ENCODE data around the gene RUFY4.

The RUFY4 gene

DNA sequence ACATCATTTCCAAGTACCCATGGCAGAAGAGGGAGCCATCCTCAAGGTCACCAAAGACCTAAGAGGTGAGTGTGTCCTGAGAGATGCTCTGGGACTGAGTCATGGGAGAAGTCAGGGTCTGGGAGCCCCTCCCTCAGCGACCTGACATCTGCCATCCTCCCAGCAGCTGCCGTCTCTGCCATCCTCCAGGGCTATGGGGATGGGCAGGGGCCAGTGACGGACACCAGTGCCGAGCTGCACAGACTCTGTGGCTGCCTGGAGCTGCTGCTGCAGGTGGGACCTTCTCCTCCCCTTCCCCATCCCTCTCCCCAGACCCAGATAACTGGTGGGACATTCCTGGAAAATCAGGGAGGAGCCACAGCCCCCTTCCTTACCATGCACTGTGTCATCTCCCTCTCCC is 1.5 kb downstream of the RUFY4 start:
- Histone ChIP-seq H3K4me1 (ENCODE audit: control extremely low read depth in 1 of 4, control insufficient read depth in 4 of 4, insufficient read depth in 4 of 4, low read length in 3 of 4) (peaks cover 4 to 23% (median 23%) of the 10 kb centered on the region in 4 experiments), H3K27ac (ENCODE audit: insufficient read depth in 1 of 2, low read depth in 1 of 2, low read length in 2 of 2, poor library complexity in 1 of 2, severe bottlenecking in 2 of 2) (no peak overlapping the region), H3K4me3 (ENCODE audit: control insufficient read depth in 1 of 7, extremely low read depth in 1 of 7, insufficient read depth in 4 of 7, low read depth in 2 of 7, low read length in 6 of 7) (no peak overlapping the region), H3K36me3 (ENCODE audit: control insufficient read depth in 4 of 4, insufficient read depth in 4 of 4, low read length in 3 of 4) (no peaks in the 10 kb centered on the region), H3K9me3 (ENCODE audit: control extremely low read depth in 1 of 5, control insufficient read depth in 4 of 5, insufficient read depth in 2 of 5, low read depth in 1 of 5, low read length in 4 of 5) (no peaks in the 10 kb centered on the region), H3K27me3 (replicated peaks in 2 of 5; ENCODE audit: control insufficient read depth in 4 of 5, insufficient read depth in 5 of 5, low read length in 4 of 5) (peaks cover 0 to 3% (median 0%) of the 10 kb centered on the region in 5 experiments)
- POLR2A ChIA-PET, result interaction anchor here (0.7 kb wide), 1 partner anchor 24 kb away, joined by 3 read pairs; no protein-coding TSS in a partner anchor
- 98% methylated on average over 4 of the region's 4 CpGs for WGBS (ENCODE audit: insufficient coverage)
- CTCF ChIA-PET, result interaction anchor here (0.7 to 7.8 kb wide), 8 partner anchors 12 to 289 kb away, joined by 3 to 77 read pairs (median 4); no protein-coding TSS in a partner anchor
- no peak for DNase-seq

- H3K9me3 ChIP-seq (ENCODE audit: control extremely low read depth in 1 of 5, control insufficient read depth in 4 of 5, insufficient read depth in 2 of 5, low read depth in 1 of 5, low read length in 4 of 5), result no peaks in the 10 kb centered on the region
- CTCF ChIA-PET, result interaction anchor here (0.7 to 7.8 kb wide), 8 partner anchors 11 to 289 kb away, joined by 3 to 77 read pairs (median 4); no protein-coding TSS in a partner anchor
- no peak overlapping the region for H3K27ac ChIP-seq (ENCODE audit: insufficient read depth in 1 of 2, low read depth in 1 of 2, low read length in 2 of 2, poor library complexity in 1 of 2, severe bottlenecking in 2 of 2)
- POLR2A ChIA-PET, result interaction anchor here (0.6 to 0.7 kb wide), 2 partner anchors 25 to 349 kb away, joined by 3 read pairs; no protein-coding TSS in a partner anchor
- H3K4me1 ChIP-seq (ENCODE audit: control extremely low read depth in 1 of 4, control insufficient read depth in 4 of 4, insufficient read depth in 4 of 4, low read length in 3 of 4), result peaks cover 4 to 22% (median 21%) of the 10 kb centered on the region in 4 experiments
- H3K27me3 ChIP-seq (replicated peaks in 2 of 5; ENCODE audit: control insufficient read depth in 4 of 5, insufficient read depth in 5 of 5, low read length in 4 of 5), result peaks cover 0 to 3% (median 0%) of the 10 kb centered on the region in 5 experiments
- DNase-seq, result no peak
- no peak overlapping the region for H3K4me3 ChIP-seq (ENCODE audit: control insufficient read depth in 1 of 7, extremely low read depth in 1 of 7, insufficient read depth in 4 of 7, low read depth in 2 of 7, low read length in 6 of 7)
- no peaks in the 10 kb centered on the region for H3K36me3 ChIP-seq (ENCODE audit: control insufficient read depth in 4 of 4, insufficient read depth in 4 of 4, low read length in 3 of 4)
- WGBS (ENCODE audit: insufficient coverage), result 93% methylated on average over 13 of the region's 13 CpGs
These were observed 2.3 kb downstream of the RUFY4 start for GRCh38 chr2:218071218-218071937.

GRCh38 chr2:218072002-218072401 is 2.9 kb downstream of the RUFY4 start:
- peaks cover 0 to 3% (median 0%) of the 10 kb centered on the region in 5 experiments for H3K27me3 ChIP-seq (replicated peaks in 2 of 5; ENCODE audit: control insufficient read depth in 4 of 5, insufficient read depth in 5 of 5, low read length in 4 of 5)

DNA sequence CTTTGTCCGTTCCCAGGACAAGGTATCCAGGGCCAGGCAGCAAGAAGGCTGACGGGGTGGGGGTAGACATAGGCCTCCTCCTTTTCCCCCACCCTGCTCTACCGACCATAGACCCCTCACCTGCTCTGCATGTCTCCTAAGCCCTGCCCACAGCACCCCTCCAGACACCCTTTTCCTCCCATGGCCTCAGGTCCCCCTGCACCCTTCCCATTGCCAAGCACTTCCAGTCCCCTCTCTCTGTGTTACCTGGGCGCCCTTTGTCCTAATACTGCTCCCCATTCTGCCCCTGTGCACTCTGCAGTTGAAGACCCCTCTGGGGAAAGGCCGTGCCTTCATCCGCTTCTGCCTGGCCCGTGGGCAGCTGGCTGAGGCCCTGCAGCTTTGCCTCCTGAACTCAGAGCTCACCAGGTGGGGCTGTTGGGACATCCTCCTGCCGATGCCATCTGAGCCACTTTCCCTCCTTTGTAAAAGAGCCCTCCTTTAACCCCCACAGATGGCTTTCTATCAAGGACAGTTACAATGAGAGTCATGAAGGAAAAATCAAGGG is 3.5 kb downstream of the RUFY4 start:
- H3K9me3 ChIP-seq (ENCODE audit: control extremely low read depth in 1 of 5, control insufficient read depth in 4 of 5, insufficient read depth in 2 of 5, low read depth in 1 of 5, low read length in 4 of 5), result no peaks in the 10 kb centered on the region
- DNase-seq, result no peak
- H3K27me3 ChIP-seq (replicated peaks in 2 of 5; ENCODE audit: control insufficient read depth in 4 of 5, insufficient read depth in 5 of 5, low read length in 4 of 5), result peaks cover 0 to 3% (median 0%) of the 10 kb centered on the region in 5 experiments
- no peaks in the 10 kb centered on the region for H3K36me3 ChIP-seq (ENCODE audit: control insufficient read depth in 4 of 4, insufficient read depth in 4 of 4, low read length in 3 of 4)
- no peak overlapping the region for H3K27ac ChIP-seq (ENCODE audit: insufficient read depth in 1 of 2, low read depth in 1 of 2, low read length in 2 of 2, poor library complexity in 1 of 2, severe bottlenecking in 2 of 2)
- WGBS (ENCODE audit: insufficient coverage), result 98% methylated on average over 6 of the region's 8 CpGs
- no peak overlapping the region for H3K4me3 ChIP-seq (ENCODE audit: control insufficient read depth in 1 of 7, extremely low read depth in 1 of 7, insufficient read depth in 4 of 7, low read depth in 2 of 7, low read length in 6 of 7)
- CTCF ChIA-PET, result interaction anchor here (1.2 to 7.8 kb wide), 5 partner anchors 10 to 293 kb away, joined by 3 to 77 read pairs (median 9); no protein-coding TSS in a partner anchor
- POLR2A ChIA-PET, result no interaction called here
- peaks cover 0 to 14% (median 10%) of the 10 kb centered on the region in 4 experiments for H3K4me1 ChIP-seq (ENCODE audit: control extremely low read depth in 1 of 4, control insufficient read depth in 4 of 4, insufficient read depth in 4 of 4, low read length in 3 of 4)

More at GRCh38 chr2:218072002-218072401, 2.9 kb downstream of the RUFY4 start:
- no peak overlapping the region for H3K4me3 ChIP-seq (ENCODE audit: control insufficient read depth in 1 of 7, extremely low read depth in 1 of 7, insufficient read depth in 4 of 7, low read depth in 2 of 7, low read length in 6 of 7)
- CTCF ChIA-PET, result interaction anchor here (1.2 to 7.8 kb wide), 5 partner anchors 11 to 284 kb away, joined by 3 to 77 read pairs (median 9); no protein-coding TSS in a partner anchor
- H3K27ac ChIP-seq (ENCODE audit: insufficient read depth in 1 of 2, low read depth in 1 of 2, low read length in 2 of 2, poor library complexity in 1 of 2, severe bottlenecking in 2 of 2), result no peak overlapping the region
- WGBS (ENCODE audit: insufficient coverage), result 97% methylated on average over 3 of the region's 3 CpGs
- DNase-seq, result no peak
- POLR2A ChIA-PET, result no interaction called here
- H3K36me3 ChIP-seq (ENCODE audit: control insufficient read depth in 4 of 4, insufficient read depth in 4 of 4, low read length in 3 of 4), result no peaks in the 10 kb centered on the region
- H3K4me1 ChIP-seq (ENCODE audit: control extremely low read depth in 1 of 4, control insufficient read depth in 4 of 4, insufficient read depth in 4 of 4, low read length in 3 of 4), result peaks cover under 1 to 20% (median 16%) of the 10 kb centered on the region in 4 experiments
- no peaks in the 10 kb centered on the region for H3K9me3 ChIP-seq (ENCODE audit: control extremely low read depth in 1 of 5, control insufficient read depth in 4 of 5, insufficient read depth in 2 of 5, low read depth in 1 of 5, low read length in 4 of 5)

DNA sequence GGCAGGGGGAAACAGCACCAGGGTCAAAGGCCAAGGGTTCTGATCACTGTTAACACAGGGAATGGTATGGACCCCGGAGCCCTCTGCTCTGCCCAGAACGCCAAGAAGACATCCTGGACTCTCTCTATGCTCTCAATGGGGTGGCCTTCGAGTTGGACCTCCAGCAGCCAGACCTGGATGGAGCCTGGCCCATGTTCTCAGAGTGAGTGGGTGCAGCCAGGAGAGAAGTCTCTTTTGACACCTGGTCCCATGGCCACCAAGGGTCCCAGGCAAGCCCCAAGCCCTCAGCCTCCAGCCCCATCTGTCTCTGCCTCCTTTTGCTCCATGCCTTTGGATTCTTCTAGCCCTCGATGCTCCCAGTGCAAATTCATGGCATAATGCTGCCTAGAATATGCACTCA is 4.1 kb downstream of the RUFY4 start:
- peaks cover 0 to 3% (median 0%) of the 10 kb centered on the region in 5 experiments for H3K27me3 ChIP-seq (replicated peaks in 2 of 5; ENCODE audit: control insufficient read depth in 4 of 5, insufficient read depth in 5 of 5, low read length in 4 of 5)
- ChIA-PET CTCF (interaction anchor here (1.1 to 7.8 kb wide), 7 partner anchors 10 to 293 kb away, joined by 3 to 77 read pairs (median 7); no protein-coding TSS in a partner anchor), POLR2A (no interaction called here)
- 100% methylated on average over 3 of the region's 4 CpGs for WGBS (ENCODE audit: insufficient coverage)
- no peak overlapping the region for H3K27ac ChIP-seq (ENCODE audit: insufficient read depth in 1 of 2, low read depth in 1 of 2, low read length in 2 of 2, poor library complexity in 1 of 2, severe bottlenecking in 2 of 2)
- no peaks in the 10 kb centered on the region for H3K36me3 ChIP-seq (ENCODE audit: control insufficient read depth in 4 of 4, insufficient read depth in 4 of 4, low read length in 3 of 4)
- H3K4me1 ChIP-seq (ENCODE audit: control extremely low read depth in 1 of 4, control insufficient read depth in 4 of 4, insufficient read depth in 4 of 4, low read length in 3 of 4), result peaks cover 0 to 8% (median 6%) of the 10 kb centered on the region in 4 experiments
- no peaks in the 10 kb centered on the region for H3K9me3 ChIP-seq (ENCODE audit: control extremely low read depth in 1 of 5, control insufficient read depth in 4 of 5, insufficient read depth in 2 of 5, low read depth in 1 of 5, low read length in 4 of 5)
- no peak for DNase-seq
- no peak overlapping the region for H3K4me3 ChIP-seq (ENCODE audit: control insufficient read depth in 1 of 7, extremely low read depth in 1 of 7, insufficient read depth in 4 of 7, low read depth in 2 of 7, low read length in 6 of 7)

GRCh38 chr2:218074031-218074430 is 5.0 kb downstream of the RUFY4 start:
- no peak overlapping the region for H3K4me3 ChIP-seq (ENCODE audit: control insufficient read depth in 1 of 7, extremely low read depth in 1 of 7, insufficient read depth in 4 of 7, low read depth in 2 of 7, low read length in 6 of 7)
- peaks cover 0 to 3% (median 0%) of the 10 kb centered on the region in 5 experiments for H3K27me3 ChIP-seq (replicated peaks in 2 of 5; ENCODE audit: control insufficient read depth in 4 of 5, insufficient read depth in 5 of 5, low read length in 4 of 5)
- ChIA-PET POLR2A (no interaction called here), CTCF (interaction anchor here (0.8 to 7.8 kb wide), 8 partner anchors 9 to 294 kb away, joined by 3 to 77 read pairs (median 5); no protein-coding TSS in a partner anchor)
- H3K36me3 ChIP-seq (ENCODE audit: control insufficient read depth in 4 of 4, insufficient read depth in 4 of 4, low read length in 3 of 4), result no peaks in the 10 kb centered on the region
- H3K27ac ChIP-seq (ENCODE audit: insufficient read depth in 1 of 2, low read depth in 1 of 2, low read length in 2 of 2, poor library complexity in 1 of 2, severe bottlenecking in 2 of 2), result no peak overlapping the region
- WGBS (ENCODE audit: insufficient coverage), result 37% methylated on average over 7 of the region's 7 CpGs
- H3K4me1 ChIP-seq (ENCODE audit: control extremely low read depth in 1 of 4, control insufficient read depth in 4 of 4, insufficient read depth in 4 of 4, low read length in 3 of 4), result peaks cover 0 to 2% (median under 1%) of the 10 kb centered on the region in 4 experiments
- peak; percentile 36 to 66 (median 62) for DNase-seq
- H3K9me3 ChIP-seq (ENCODE audit: control extremely low read depth in 1 of 5, control insufficient read depth in 4 of 5, insufficient read depth in 2 of 5, low read depth in 1 of 5, low read length in 4 of 5), result no peaks in the 10 kb centered on the region

All from common myeloid progenitor, CD34-positive (primary cell).